ENCODE results near the gene LPIN3. TPM values are rescaled to one million over a fixed set of nuclear protein-coding genes. Genes with fewer than 3 reads are reported as not detected.

LPIN3 gene
- total and polyA plus RNA-seq, 2 donors (not counting 3 experiments of a cell fraction or from before 2014, with no cell fraction given): 2.1 to 3.0 TPM

GRCh38 chr20:41352666-41353065 is 12.0 kb downstream of the LPIN3 start:
- no peak for DNase-seq (ENCODE audit: low read depth, low spot score)
- H3K27ac ChIP-seq (ENCODE audit: insufficient read depth, low read depth, low read length): no peak overlapping the region
- H3K4me3 ChIP-seq (replicated peaks in 1 of 3; ENCODE audit: insufficient read depth in 1 of 3, low read depth in 1 of 3, low read length in 3 of 3): no peak overlapping the region
- no peaks in the 10 kb centered on the region for H3K4me1 ChIP-seq (ENCODE audit: control insufficient read depth, extremely low read depth, insufficient read depth, low read length)
- no peaks in the 10 kb centered on the region for H4K20me1 ChIP-seq (replicated peaks; ENCODE audit: control insufficient read depth, extremely low read depth, insufficient read depth, low read length)
- CTCF ChIA-PET: interaction anchor here (1.4 to 2.2 kb wide), 3 partner anchors 120 to 217 kb away, joined by 4 to 5 read pairs (median 5); no protein-coding TSS in a partner anchor
- no peak overlapping the region for H2AFZ ChIP-seq (ENCODE audit: low read depth, low read length)
- H3K9me3 ChIP-seq (replicated peaks; ENCODE audit: control insufficient read depth, insufficient read depth, low read length): no peaks in the 10 kb centered on the region
- no peaks in the 10 kb centered on the region for H3K9me1 ChIP-seq (replicated peaks; ENCODE audit: control insufficient read depth, extremely low read depth, insufficient read depth, low read length)
- FAIRE-seq: no peak
- TF ChIP-seq POLR2A (IDR thresholded peaks at IDR 0.05; ENCODE audit: low read depth, low read length): no peak
- TF ChIP-seq JUN (IDR thresholded peaks at IDR 0.05; ENCODE audit: borderline replicate concordance, insufficient read depth, insufficient read length, low read depth): no peak
- TF ChIP-seq EZH2 (IDR thresholded peaks at IDR 0.05; ENCODE audit: borderline replicate concordance, low read depth, low read length, severe bottlenecking): no peak
- TF ChIP-seq POLR2AphosphoS5 (IDR thresholded peaks at IDR 0.05; ENCODE audit: insufficient read depth, low read depth, low read length): no peak
- TF ChIP-seq, protein P1, sequence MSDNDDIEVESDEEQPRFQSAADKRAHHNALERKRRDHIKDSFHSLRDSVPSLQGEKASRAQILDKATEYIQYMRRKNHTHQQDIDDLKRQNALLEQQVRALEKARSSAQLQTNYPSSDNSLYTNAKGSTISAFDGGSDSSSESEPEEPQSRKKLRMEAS (IDR thresholded peaks at IDR 0.05; ENCODE audit: insufficient read depth, insufficient read length): no peak
- TF ChIP-seq MYC (IDR thresholded peaks at IDR 0.05; ENCODE audit: low read depth, low read length): no peak
- TF ChIP-seq FOS (IDR thresholded peaks at IDR 0.05; ENCODE audit: borderline replicate concordance, insufficient read depth, low read length): no peak
- TF ChIP-seq CTCF (IDR thresholded peaks at IDR 0.05; ENCODE audit: extremely low read depth in 1 of 2, insufficient read depth in 1 of 2, low read depth in 1 of 2, low read length in 2 of 2): no peak
- no peak for TF ChIP-seq GATA2 (IDR thresholded peaks at IDR 0.05; ENCODE audit: insufficient read depth, insufficient read length, low read depth, low read length)
- POLR2A ChIA-PET: no interaction called here
- intact Hi-C loops (cut with micrococcal nuclease) (no loop called here), dilution Hi-C loops (cut with MboI; ENCODE audit: extremely low pct_ligation_motif_present, low sequenced_read_pairs) (no loop called here)
- no peaks in the 10 kb centered on the region for H3K36me3 ChIP-seq (ENCODE audit: control insufficient read depth in 2 of 2, extremely low read depth in 1 of 2, insufficient read depth in 2 of 2, low read length in 2 of 2)
- H3K4me2 ChIP-seq (ENCODE audit: insufficient read depth, low read length): no peak overlapping the region
- H3K27me3 ChIP-seq (ENCODE audit: control insufficient read depth in 2 of 2, insufficient read depth in 2 of 2, low read length in 2 of 2): no peaks in the 10 kb centered on the region
- no peak overlapping the region for H3K9ac ChIP-seq (replicated peaks; ENCODE audit: extremely low read depth, insufficient read depth, low read length)
- BruUV-seq (replicated peaks): no TSS peak
- no peaks in the 10 kb centered on the region for H3K79me2 ChIP-seq (ENCODE audit: control insufficient read depth, insufficient read depth, low read length)
